Measurements from ENCODE around the gene FAM149B1. TPM values are rescaled to one million over a fixed set of nuclear protein-coding genes. Genes with fewer than 3 reads are reported as not detected.

Gene FAM149B1
- total RNA-seq, 4 donors from 2014 or later: 17.3 to 26.2 (median 23.2) TPM

DNA sequence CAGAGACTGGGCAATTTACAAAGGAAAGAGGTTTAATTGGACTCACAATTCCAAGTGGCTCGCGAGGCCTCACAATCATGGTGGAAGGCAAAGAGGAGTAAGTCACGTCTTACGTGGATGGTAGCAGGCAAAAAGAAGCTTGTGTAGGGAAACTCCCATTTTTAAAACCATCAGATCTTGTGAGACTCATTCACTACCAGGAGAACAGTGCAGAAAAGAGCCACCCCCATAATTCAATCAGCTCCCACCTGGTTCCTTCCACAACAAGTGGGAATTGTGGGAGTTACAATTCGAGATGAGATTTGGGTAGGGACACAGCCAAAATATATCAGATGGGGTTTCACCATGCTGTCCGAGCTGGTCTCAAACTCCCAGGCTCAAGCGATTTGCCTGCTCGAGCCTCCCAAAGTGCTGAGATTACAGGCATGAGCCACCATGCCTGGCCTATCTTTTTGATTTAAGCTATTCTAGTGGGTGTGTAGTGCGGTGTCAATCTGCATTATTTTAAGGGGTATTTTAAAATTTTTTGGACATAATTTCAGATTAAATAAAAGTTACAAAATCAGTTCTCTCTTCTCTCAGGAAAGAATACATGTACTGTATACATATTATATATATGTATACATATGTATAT lies 93.6 kb downstream of the FAM149B1 start:
- TF ChIP-seq, protein P1, sequence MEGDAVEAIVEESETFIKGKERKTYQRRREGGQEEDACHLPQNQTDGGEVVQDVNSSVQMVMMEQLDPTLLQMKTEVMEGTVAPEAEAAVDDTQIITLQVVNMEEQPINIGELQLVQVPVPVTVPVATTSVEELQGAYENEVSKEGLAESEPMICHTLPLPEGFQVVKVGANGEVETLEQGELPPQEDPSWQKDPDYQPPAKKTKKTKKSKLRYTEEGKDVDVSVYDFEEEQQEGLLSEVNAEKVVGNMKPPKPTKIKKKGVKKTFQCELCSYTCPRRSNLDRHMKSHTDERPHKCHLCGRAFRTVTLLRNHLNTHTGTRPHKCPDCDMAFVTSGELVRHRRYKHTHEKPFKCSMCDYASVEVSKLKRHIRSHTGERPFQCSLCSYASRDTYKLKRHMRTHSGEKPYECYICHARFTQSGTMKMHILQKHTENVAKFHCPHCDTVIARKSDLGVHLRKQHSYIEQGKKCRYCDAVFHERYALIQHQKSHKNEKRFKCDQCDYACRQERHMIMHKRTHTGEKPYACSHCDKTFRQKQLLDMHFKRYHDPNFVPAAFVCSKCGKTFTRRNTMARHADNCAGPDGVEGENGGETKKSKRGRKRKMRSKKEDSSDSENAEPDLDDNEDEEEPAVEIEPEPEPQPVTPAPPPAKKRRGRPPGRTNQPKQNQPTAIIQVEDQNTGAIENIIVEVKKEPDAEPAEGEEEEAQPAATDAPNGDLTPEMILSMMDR (IDR thresholded peaks at IDR 0.05; ENCODE audit: low read depth): no peak

DNA sequence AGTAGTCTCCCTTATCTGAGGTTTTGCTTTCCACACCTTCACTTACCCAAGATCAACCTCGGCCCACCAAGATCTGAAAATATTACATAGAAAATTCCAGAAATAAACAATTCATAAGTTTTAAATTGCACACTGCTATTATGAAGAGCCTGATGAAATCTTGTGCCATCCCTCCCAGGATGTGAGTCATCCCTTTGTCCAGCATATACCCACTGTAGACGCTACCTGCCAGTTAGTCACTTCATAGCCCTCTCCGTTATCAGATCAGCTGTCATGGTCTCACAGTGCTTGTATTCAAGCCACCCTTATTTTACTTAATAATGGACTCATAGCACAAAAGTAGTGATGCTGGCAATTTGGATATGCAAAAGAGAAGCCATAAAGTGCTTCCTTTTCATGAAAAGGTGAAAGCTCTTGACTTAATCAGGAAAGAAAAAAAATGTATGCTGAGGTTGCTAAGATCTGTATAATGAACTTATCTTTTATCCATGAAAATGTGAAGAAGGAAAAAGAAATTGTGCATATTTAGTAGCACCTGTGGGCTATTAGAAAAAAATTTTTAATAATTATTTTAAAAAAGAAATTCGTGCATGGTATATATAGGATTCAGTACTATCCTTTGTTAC lies 94.3 kb downstream of the FAM149B1 start:
- TF ChIP-seq, protein P1 (IDR thresholded peaks at IDR 0.05; ENCODE audit: low read depth): no peak

DNA sequence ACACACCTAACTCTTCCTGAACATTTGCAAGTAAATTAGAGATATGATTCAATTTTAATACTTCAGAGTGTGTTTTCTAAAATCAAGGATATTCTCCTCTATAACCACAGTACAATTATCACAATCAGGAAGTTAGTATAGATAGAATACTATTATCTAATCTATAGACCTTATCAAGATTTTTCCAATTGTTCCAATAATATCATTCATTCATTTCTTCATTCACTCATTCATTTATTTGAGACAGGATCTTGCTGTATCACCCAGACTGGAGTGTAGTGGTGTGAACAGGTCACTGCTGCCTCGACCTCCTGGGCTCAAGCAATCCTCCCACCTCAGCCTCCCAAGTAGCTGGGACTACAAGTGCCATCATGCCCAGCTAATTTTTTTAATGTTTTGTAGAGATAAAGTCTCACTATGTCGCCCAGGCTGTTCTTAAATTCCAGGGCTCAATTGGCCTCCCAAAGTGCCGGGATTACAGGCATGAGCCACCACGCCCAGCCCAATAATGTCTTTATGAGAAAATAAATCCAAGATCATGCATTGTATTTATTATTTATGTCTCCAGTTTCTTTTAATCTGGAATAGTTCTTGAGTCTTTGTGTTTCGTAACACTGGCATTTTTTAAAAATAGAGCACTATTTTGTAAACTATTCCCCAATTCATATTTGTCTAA lies 95.1 kb downstream of the FAM149B1 start:
- TF ChIP-seq, protein P1 (IDR thresholded peaks at IDR 0.05; ENCODE audit: low read depth): no peak

DNA sequence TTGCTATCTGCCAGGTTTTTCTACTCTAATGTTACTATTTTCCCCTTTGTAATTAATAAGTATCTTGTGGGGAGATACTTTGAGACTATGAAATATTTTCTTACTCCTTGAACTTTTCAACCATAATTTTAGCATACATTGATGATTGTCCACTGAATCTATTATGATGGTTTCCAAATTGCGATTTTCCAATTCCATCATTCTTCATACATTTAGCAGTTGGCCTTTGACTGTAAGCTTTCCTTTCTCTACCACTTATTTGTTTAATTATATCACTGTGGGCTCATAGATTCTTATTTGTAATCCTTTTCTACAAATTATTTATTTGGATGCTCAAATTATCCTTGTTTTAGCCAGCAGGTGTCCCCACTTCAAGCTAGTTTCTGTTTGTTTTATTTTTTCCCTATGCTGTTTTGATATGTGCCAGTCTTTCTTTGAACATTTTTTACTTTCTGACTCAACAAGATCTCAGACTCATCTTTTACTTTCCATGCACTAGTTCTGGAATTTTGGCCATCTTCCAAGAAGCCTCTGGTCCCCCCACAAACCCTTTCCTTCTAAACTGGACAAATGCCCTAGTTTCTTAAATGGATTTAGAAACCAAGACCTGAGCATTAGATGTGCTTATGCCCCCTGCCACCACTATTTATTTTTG lies 95.9 kb downstream of the FAM149B1 start:
- TF ChIP-seq, protein P1 (IDR thresholded peaks at IDR 0.05; ENCODE audit: low read depth): no peak

DNA sequence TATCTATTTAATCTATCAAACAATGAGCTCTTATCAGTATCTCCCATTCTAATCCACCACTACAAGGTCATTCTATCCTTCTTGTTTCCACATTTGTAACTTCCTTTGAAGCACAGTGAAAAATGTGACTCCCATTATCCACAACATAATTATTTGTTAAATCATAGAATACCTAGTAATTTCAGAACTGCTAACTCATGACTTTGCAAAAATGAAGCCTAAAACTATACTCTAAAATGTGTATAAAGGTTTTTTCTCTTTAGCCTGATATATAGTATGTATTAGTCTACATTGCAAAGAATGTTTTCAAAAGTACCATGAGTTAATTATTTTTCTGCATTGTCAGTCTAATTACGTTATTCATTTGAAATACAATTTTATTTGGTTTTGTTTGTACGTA lies 96.5 kb downstream of the FAM149B1 start:
- TF ChIP-seq, protein P1 (IDR thresholded peaks at IDR 0.05; ENCODE audit: low read depth): no peak

DNA sequence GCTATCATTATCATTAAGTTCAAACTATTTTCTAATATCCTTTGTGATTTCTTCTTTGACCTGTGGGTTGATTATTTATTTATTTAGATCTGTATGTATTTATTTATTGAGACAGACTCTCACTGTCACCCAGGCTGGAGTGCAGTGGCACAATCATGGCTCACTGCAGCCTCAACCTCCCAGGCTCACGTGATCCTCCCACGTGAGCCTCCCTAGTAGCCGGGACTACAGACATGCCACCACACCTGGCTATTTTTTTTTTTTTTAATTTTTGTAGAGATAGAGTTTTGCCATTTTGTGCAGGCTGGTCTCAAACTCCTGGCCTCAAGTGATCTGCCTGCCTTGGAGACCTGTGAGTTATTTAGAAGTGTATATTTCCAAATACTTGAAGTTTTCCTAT lies 113.2 kb downstream of the FAM149B1 start:
- TF ChIP-seq, protein P1 (IDR thresholded peaks at IDR 0.05; ENCODE audit: low read depth): no peak

DNA sequence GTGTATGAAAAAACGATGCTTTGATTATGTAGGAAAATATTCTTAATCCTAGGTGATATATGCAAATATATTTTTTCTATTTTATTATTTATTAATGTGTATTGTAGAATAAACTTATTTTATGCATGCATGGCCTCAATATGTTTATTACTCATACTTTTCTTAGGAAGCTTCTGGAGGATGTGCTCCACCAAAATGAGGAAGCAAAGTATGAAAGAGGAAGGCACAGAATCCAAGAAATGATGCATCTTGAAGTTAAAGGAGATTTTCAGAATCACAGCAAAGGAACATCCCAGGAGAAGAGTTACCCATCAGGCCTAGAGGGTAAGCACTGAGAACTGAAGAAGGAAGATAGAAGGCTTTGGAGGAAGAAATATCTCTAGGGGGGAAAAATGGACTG lies 119.5 kb downstream of the FAM149B1 start:
- TF ChIP-seq, protein P1 (IDR thresholded peaks at IDR 0.05; ENCODE audit: low read depth): no peak
